CD14-positive monocyte (primary cell): ENCODE data around the gene PAX7. TPM values are rescaled to one million over a fixed set of nuclear protein-coding genes. Genes with fewer than 3 reads are reported as not detected.

Experiments
- DNase-seq, 3 donors: peaks; one replicate each; pipeline ENCODE4 v3.0.0-alpha.2; 2011 to 2022
- H2AFZ ChIP-seq: 2 replicates; pipeline ENCODE4 v1.6.0; 2012; ENCODE audit warnings: mild to moderate bottlenecking, low read depth, low read length, inconsistent platforms; ENCODE audit not compliant: insufficient read depth, poor library complexity, severe bottlenecking
- H3K27ac ChIP-seq, 2 donors: 1 replicate in 1 of 2; 2 replicates in 1 of 2; pipeline ENCODE4 v1.5.1; 2012 to 2013; ENCODE audit warnings: low read length in 2 of 2, control low read depth in 1 of 2, inconsistent platforms in 1 of 2, low read depth in 1 of 2, mild to moderate bottlenecking in 1 of 2
- H3K27me3 ChIP-seq, 2 donors: one replicate each; pipeline versions ENCODE4 v1.6.0 to v1.6.1; 2011 to 2013; ENCODE audit warnings: low read length in 2 of 2; ENCODE audit not compliant: control insufficient read depth in 2 of 2, insufficient read depth in 2 of 2
- H3K36me3 ChIP-seq, 2 donors: replicated peaks in 1 of 2; 1 replicate in 1 of 2; 2 replicates in 1 of 2; pipeline versions ENCODE4 v1.5.1 to v1.6.1; 2012 to 2013; ENCODE audit warnings: low read length in 2 of 2, control low read depth in 1 of 2, inconsistent platforms in 1 of 2, mild to moderate bottlenecking in 1 of 2; ENCODE audit not compliant: insufficient read depth in 2 of 2, control insufficient read depth in 1 of 2
- H3K4me1 ChIP-seq, 2 donors: 1 replicate in 1 of 2; 2 replicates in 1 of 2; pipeline versions ENCODE4 v1.5.1 to v1.6.1; 2012 to 2013; ENCODE audit warnings: low read length in 2 of 2, control low read depth in 1 of 2, inconsistent platforms in 1 of 2, mild to moderate bottlenecking in 1 of 2, moderate library complexity in 1 of 2; ENCODE audit not compliant: insufficient read depth in 2 of 2, control insufficient read depth in 1 of 2
- H3K4me2 ChIP-seq: replicated peaks from 2 replicates; pipeline ENCODE3; 2012; ENCODE audit warnings: low read length, moderate library complexity, mild to moderate bottlenecking; ENCODE audit not compliant: poor library complexity, severe bottlenecking; ENCODE audit errors: extremely low read depth
- H3K4me3 ChIP-seq, 3 experiments: fragments of 200-600 bp in 1 of 3; sonication (generic) in 1 of 3; replicated peaks in 1 of 3; 1 replicate in 2 of 3; 2 replicates in 1 of 3; pipeline ENCODE4 v1.5.1; 2011 to 2013; ENCODE audit warnings: low read length in 3 of 3, mild to moderate bottlenecking in 3 of 3, control low read depth in 2 of 3, low read depth in 2 of 3, inconsistent platforms in 1 of 3, moderate library complexity in 1 of 3
- H3K79me2 ChIP-seq: 2 replicates; pipeline ENCODE4 v1.6.0; 2012; ENCODE audit warnings: mild to moderate bottlenecking, control low read depth, inconsistent platforms, low read length, moderate library complexity; ENCODE audit not compliant: insufficient read depth
- H3K9ac ChIP-seq: 2 replicates; pipeline ENCODE4 v1.6.0; 2017; ENCODE audit warnings: low read length, mild to moderate bottlenecking; ENCODE audit not compliant: insufficient read depth, poor library complexity, severe bottlenecking
- H3K9me3 ChIP-seq, 2 donors: replicated peaks in 1 of 2; 1 replicate in 1 of 2; 2 replicates in 1 of 2; pipeline versions ENCODE4 v1.5.1 to v1.6.1; 2012 to 2013; ENCODE audit warnings: low read length in 2 of 2, control low read depth in 1 of 2; ENCODE audit not compliant: control insufficient read depth in 1 of 2, insufficient read depth in 1 of 2
- H4K20me1 ChIP-seq: 2 replicates; pipeline ENCODE4 v1.6.0; 2012; ENCODE audit warnings: mild to moderate bottlenecking, low read length, control low read depth, moderate library complexity; ENCODE audit not compliant: insufficient read depth
- H3K27ac Mint-ChIP-seq, 7 donors: one replicate each; pipeline ENCODE4 v1.8.0; 2020; ENCODE audit warnings: mild to moderate bottlenecking in 7 of 7, mixed read lengths in 7 of 7, moderate library complexity in 6 of 7, inconsistent platforms in 2 of 7
- H3K27me3 Mint-ChIP-seq, 3 donors: one replicate each; pipeline ENCODE4 v1.8.0; 2021 to 2022; ENCODE audit warnings: low read depth in 3 of 3, mild to moderate bottlenecking in 3 of 3, mixed read lengths in 3 of 3, moderate library complexity in 3 of 3, inconsistent platforms in 1 of 3
- H3K36me3 Mint-ChIP-seq, 2 donors: one replicate each; pipeline ENCODE4 v1.8.0; 2020; ENCODE audit warnings: mixed read lengths in 2 of 2, inconsistent platforms in 1 of 2, mild to moderate bottlenecking in 1 of 2
- H3K4me1 Mint-ChIP-seq: one replicate; pipeline ENCODE4 v1.8.0; 2020; ENCODE audit warnings: mild to moderate bottlenecking, mixed read lengths
- H3K4me3 Mint-ChIP-seq, 2 donors: one replicate each; pipeline ENCODE4 v1.8.0; 2020; ENCODE audit warnings: mild to moderate bottlenecking in 2 of 2, mixed read lengths in 2 of 2, moderate library complexity in 1 of 2
- H3K9me3 Mint-ChIP-seq, 7 donors: one replicate each; pipeline ENCODE4 v1.8.0; 2020 to 2022; ENCODE audit warnings: mixed read lengths in 7 of 7, mild to moderate bottlenecking in 6 of 7, moderate library complexity in 6 of 7, inconsistent platforms in 2 of 7
- CTCF ChIP-seq: fragments of 200-600 bp; IDR thresholded peaks from one replicate; pipeline ENCODE4 v1.8.0; 2022; ENCODE audit warnings: antibody characterized with exemption, mild to moderate bottlenecking
- WGBS: methylation state at CpG from one replicate; pipeline ENCODE4 v1.1.5; 2013; ENCODE audit warnings: missing lambda C conversion rate; ENCODE audit not compliant: insufficient coverage; 5-methylcytosine and 5-hydroxymethylcytosine counted together
- intact Hi-C, 2 donors: fragments of 100-400 bp; cut with micrococcal nuclease; formaldehyde crosslinking; loops; one replicate each; pipeline versions ENCODE4 v1.15.0 to v1.15.1; 2023
- polyA plus RNA-seq, 3 donors: library from polyadenylated mRNA; depleted of rRNA in 1 of 3; unstranded in 2 of 3; stranded (reverse) in 1 of 3; fragments of 300-500 nt in 2 of 3; fragments of >200 nt in 1 of 3; fragmentation: Illumina TruSeq in 2 of 3; gene quantifications; 1 replicate in 2 of 3; 2 replicates in 1 of 3; pipeline ENCODE4 v1.2.3, GENCODE V29; 2012 to 2021

PAX7 gene
- polyA plus RNA-seq, 3 donors: not detected

GRCh38 chr1:18732686-18733085 is 102.0 kb downstream of the PAX7 start:
- no peak for DNase-seq
- Histone ChIP-seq H3K4me1 (no peaks in the 10 kb centered on the region), H3K36me3 (no peaks in the 10 kb centered on the region), H3K9ac (no peak overlapping the region), H2AFZ (no peak overlapping the region), H3K79me2 (no peaks in the 10 kb centered on the region), H3K27ac (no peak overlapping the region), H3K9me3 (no peaks in the 10 kb centered on the region), H4K20me1 (no peaks in the 10 kb centered on the region), H3K27me3 (peaks cover 0 to 3% of the 10 kb centered on the region in 2 donors), H3K4me2 (no peak overlapping the region), H3K4me3 (no peak overlapping the region)
- TF ChIP-seq CTCF: no peak
- no peaks in the 10 kb centered on the region for H3K36me3 Mint-ChIP-seq
- H3K4me1 Mint-ChIP-seq: no peaks in the 10 kb centered on the region
- no peak overlapping the region for H3K4me3 Mint-ChIP-seq
- WGBS: no CpG with 5 or more reads among the region's 6 CpGs
- H3K27me3 Mint-ChIP-seq: peaks cover 14 to 33% (median 31%) of the 10 kb centered on the region in 3 donors
- no peaks in the 10 kb centered on the region for H3K9me3 Mint-ChIP-seq
- no peak overlapping the region for H3K27ac Mint-ChIP-seq
- intact Hi-C loops: no loop called here

- WGBS: 88% methylated on average over 13 of the region's 15 CpGs
- no peak overlapping the region for H3K27ac Mint-ChIP-seq
- H3K4me1 ChIP-seq: no peaks in the 10 kb centered on the region
- H4K20me1 ChIP-seq: no peaks in the 10 kb centered on the region
- H3K27ac ChIP-seq: no peak overlapping the region
- no peak for DNase-seq
- no peaks in the 10 kb centered on the region for H3K79me2 ChIP-seq
- intact Hi-C loops: no loop called here
- H3K4me3 ChIP-seq: no peak overlapping the region
- no peak overlapping the region for H2AFZ ChIP-seq
- no peaks in the 10 kb centered on the region for H3K4me1 Mint-ChIP-seq
- H3K27me3 Mint-ChIP-seq: peaks cover 10 to 31% (median 27%) of the 10 kb centered on the region in 3 donors
- no peaks in the 10 kb centered on the region for H3K9me3 ChIP-seq
- peaks cover 0 to 3% of the 10 kb centered on the region in 2 donors for H3K27me3 ChIP-seq
- H3K4me2 ChIP-seq: no peak overlapping the region
- peaks cover 0 to 3% (median 0%) of the 10 kb centered on the region in 7 donors for H3K9me3 Mint-ChIP-seq
- H3K36me3 Mint-ChIP-seq: no peaks in the 10 kb centered on the region
- H3K4me3 Mint-ChIP-seq: no peak overlapping the region
- no peaks in the 10 kb centered on the region for H3K36me3 ChIP-seq
- H3K9ac ChIP-seq: no peak overlapping the region
- TF ChIP-seq CTCF: no peak
These were observed 103.4 kb downstream of the PAX7 start for GRCh38 chr1:18734001-18734400.
